Skin of body (tissue), 2 donors: ENCODE data around the gene DOCK1. TPM values are rescaled to one million over a fixed set of nuclear protein-coding genes. Genes with fewer than 3 reads are reported as not detected.

ENCODE experiments used
- DNase-seq: peaks from one replicate; lab custom pipeline; 2025; lab: John Stamatoyannopoulos, UW
- total RNA-seq: library from RNA; depleted of rRNA; stranded (reverse); fragments of >200 nt; gene quantifications from one replicate; pipeline ENCODE4 v1.2.3, GENCODE V29; 2014

The DOCK1 gene
- total RNA-seq, 1 donor from 2014 or later, result 80.8 TPM

DNA sequence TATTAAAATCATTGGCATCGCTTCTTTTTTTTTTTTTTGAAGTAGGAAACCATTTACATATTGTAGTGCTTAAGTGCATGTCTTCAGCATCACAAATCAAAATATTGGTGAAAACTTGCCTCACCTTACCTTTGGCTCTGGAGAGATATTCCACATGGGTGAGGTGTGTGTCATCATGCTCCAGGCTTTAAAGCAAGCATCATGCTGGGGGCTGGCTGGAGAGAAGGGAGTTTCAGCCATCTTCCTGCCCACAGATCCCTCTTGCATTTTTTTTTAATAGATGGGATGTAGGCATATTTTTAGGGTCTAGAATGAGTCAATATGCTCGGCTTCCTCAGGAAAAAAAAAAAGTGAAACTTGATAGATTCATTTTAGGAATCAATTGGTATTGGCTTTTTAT is 293.5 kb downstream of the DOCK1 start:
- no peak for DNase-seq

- no peak for DNase-seq
Observed at GRCh38 chr10:127200646-127201045, 295.4 kb downstream of the DOCK1 start.

GRCh38 chr10:127203067-127203466 is 297.8 kb downstream of the DOCK1 start:
- DNase-seq, result no peak

GRCh38 chr10:127207081-127207480 is 301.9 kb downstream of the DOCK1 start:
- no peak for DNase-seq

DNA sequence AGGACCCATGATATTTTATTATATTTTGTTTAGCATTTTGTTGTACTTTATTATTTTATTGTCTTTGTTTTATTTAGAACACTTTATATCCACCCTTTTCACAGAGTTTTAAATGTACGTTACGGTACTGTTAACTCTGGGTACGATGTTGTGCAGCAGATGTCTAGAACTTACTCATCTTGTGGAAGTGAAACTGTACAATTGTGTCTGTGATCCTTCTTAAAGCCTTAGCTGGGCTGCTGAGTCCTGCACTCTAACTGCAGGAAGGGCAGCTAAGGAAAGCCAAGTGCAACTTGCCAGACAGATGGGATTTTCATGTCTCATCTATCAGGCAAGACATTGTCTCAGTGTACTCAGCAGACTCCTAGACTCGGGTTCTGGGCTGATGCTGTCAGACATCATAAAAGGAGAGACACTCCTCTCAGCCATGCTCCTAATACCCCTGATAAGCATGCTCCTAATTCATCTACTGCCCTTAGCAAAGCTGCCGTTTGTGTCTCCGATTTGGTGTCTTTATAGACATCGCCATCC is 305.8 kb downstream of the DOCK1 start:
- no peak for DNase-seq

- DNase-seq, result no peak
Observed at GRCh38 chr10:127215866-127216265, 310.6 kb downstream of the DOCK1 start.

- no peak for DNase-seq
Observed at GRCh38 chr10:127216274-127216673, 311.0 kb downstream of the DOCK1 start.

GRCh38 chr10:127216786-127217185 is 311.6 kb downstream of the DOCK1 start:
- DNase-seq, result no peak

DNA sequence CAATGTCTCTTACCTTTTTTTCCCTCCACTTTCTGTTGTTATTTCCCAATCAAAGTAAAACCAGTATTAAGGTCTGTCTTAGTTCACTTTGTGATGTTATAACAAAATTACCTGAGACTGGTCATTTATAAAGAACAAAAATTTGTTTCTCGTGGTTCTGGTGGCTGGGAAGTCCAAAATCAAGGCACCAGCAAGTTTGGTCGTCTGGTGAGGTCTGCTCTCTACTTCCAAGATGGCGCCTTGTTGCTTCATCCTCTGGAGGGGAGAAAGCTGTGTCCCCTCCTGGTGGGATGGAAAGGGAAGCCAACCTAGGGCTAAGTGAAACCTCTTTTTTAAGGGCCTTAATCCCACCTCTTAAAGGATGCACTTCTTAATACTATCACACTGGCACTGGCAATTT is 313.4 kb downstream of the DOCK1 start:
- no peak for DNase-seq

GRCh38 chr10:127221281-127221680 is 316.1 kb downstream of the DOCK1 start:
- DNase-seq, result no peak

GRCh38 chr10:127227027-127227426 is 321.8 kb downstream of the DOCK1 start:
- no peak for DNase-seq

DNA sequence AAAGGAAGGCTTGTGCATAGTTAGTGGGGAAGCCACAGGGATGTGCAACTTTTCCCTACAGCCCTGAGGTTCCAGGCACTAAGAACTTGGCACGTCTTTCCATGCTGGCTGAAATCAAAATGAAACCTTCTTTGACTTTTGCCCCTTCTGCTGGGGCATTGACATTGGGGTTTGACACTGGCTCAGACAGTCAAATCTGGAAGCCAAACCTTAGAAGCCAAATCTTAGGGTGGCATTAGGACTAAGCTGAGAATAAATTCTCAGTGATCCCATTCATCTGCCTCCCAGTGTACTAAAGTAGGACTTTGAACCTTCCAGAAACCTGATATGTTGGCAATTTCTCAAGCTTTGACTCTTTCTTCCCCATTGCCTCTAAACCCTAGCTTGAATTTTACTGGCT is 322.4 kb downstream of the DOCK1 start:
- DNase-seq, result no peak

DNA sequence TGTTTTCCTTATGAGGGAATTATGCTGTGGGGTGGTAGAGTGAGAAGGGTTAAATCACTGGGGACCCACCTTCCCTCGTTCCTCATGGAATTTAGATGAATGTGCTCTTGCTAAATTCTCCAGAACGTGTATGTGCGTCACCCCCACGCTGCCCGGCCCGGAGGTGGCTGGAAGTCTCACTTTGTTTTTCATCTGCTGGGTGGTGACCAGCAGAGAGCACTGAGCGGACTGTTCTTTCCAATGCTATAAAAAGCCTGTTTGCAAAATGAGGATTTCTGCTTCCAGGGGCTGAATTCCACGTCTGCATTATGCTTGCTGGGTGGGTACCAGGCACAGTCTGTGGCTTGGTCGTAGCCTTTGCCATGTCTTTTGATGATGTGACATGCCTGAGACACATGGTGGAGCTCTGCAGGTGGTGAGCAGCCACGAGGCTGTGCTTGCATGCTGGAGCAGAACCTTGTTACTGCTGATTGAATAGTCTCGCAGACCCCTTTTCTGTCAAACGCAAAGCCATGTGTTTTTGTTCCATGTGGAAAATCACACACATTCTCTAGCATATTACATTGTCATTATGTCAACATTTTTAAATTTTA is 323.1 kb downstream of the DOCK1 start:
- no peak for DNase-seq

DNA sequence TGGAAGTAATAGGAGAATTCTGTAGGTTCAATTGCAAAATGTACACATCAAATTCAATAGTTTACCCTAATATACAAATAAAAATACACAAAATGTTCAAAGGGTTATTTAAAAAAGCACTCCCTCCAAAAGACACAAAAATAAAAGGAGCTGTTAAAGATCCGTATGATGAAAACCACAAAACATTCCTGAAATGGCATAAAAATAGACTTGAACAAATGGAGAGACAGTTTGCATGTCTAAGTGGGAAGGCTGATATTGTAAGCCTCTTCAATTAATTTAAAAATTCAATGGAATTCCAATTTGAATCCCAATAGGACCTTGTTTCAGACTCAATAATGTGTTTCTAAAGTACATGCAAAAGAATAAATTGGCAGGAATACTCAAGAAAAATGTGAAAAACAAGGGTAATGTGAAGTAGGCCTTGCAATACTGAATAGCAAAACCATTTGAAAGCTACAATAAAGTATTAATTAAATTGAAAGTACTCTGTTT is 329.1 kb downstream of the DOCK1 start:
- no peak for DNase-seq

DNA sequence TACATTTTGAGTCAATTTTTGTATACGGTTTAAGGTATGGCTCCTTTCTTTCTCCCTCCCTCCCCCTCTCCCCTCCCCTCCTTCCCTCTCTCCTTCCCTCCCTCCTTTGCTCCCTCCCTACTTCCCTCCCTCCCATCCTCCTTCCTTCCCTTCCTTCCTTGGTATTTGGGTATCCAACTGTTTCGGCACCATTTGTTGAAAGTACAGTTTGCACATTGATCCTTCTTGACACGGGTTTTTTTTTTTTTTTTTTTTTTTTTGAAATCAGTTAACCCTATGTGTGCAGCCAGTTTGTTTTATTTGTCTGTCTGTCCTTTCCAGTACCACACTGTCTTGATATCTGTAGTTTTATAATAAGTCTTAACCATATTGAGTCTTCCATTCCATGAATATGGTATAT is 331.0 kb downstream of the DOCK1 start:
- no peak for DNase-seq

DNA sequence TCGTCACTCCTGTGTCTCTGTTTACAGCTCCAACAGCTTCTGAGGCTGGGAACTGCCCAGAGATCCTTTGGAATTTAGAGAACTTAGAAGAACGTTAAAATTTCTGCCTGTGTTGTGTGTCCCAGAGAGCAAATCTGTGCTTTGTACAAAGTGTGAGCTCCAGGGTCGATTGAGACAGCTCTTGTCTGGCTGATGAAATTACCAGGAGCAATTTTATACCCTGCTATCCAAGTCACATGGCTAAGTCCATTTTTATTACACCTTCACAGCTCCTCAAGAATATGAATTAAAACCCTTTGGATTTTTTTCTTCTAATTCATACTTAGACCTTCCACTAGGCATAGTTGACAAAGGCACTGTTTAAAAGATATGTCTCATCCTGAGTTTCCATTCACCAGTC is 337.7 kb downstream of the DOCK1 start:
- DNase-seq, result no peak

DNA sequence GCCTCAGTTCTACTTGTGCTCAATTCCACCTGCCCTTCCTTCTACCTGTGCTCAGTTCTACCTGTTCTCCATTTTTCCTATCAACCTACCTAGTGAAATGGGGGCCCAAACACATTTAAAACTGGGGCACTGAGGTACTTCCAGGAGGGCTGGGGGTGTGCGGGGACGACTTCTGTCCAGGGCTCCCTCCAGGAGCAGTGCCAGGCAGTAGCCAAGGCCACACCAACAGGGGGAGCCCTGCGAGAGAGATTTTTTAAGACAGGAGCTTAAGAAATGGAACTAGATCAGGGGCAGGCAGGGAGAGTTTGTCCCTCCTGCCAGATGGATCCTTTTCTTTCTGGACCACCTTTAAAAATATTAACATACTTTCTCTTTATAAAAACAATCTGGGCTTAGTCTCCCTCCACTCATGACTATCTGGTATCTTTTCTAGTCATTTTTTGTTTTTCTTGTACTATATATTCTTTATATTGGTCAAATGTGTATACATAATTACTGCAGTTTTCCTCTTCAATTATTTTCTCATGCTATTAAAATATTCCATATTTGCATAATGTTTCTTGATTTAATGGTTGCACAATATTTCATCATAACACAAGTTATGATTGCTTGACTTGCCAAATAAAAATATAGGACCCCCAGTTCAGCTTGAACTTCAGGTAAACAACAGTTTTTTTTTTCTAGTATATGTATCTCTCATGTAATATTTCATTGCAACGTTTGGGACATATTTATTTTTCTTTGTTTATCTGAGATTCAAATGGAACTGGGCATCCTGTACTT is 338.5 kb downstream of the DOCK1 start:
- DNase-seq, result no peak

- no peak for DNase-seq
Observed at GRCh38 chr10:127245456-127245855, 340.2 kb downstream of the DOCK1 start.

DNA sequence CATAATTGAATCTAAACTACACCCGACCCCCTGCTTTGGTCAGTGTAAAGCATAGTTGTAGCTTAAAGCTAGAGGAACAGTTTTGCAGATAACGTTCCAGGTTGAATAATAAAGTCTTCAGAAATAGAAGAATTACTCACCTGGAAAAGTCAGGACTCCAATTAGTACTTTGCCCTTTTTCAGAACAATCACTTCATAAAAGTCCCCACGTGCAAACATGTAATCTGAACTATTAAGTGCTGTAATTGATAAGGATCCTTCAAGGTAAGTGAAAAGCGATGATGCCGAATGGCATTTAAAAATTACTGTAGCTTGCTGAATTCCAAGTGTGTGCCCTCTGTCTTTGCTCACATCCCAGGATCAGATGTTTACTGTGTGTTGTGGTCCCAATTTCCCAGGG is 344.8 kb downstream of the DOCK1 start:
- DNase-seq, result no peak

- no peak for DNase-seq
Observed at GRCh38 chr10:127252818-127253217, 347.6 kb downstream of the DOCK1 start.

DNA sequence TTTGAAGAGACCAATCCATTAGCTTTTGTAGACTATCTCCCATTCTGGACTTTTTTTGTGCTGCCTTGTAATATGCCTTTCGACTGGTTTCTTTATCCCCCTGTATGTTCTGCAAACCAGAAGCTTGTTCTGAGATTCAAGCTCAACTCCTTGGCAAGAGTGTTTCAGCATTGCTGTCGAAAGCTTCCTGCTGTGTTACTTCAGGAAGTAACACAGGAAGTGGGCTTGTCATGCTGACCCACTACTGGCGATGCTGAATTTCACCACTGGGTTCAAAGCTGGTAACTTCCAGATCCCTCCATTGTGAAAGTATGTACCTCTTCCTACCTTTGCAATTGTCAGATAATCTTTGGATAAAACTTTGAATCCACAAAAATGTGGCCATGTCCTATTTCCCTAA is 349.0 kb downstream of the DOCK1 start:
- DNase-seq, result no peak

- no peak for DNase-seq
Observed at GRCh38 chr10:127257395-127257794, 352.2 kb downstream of the DOCK1 start.

DNA sequence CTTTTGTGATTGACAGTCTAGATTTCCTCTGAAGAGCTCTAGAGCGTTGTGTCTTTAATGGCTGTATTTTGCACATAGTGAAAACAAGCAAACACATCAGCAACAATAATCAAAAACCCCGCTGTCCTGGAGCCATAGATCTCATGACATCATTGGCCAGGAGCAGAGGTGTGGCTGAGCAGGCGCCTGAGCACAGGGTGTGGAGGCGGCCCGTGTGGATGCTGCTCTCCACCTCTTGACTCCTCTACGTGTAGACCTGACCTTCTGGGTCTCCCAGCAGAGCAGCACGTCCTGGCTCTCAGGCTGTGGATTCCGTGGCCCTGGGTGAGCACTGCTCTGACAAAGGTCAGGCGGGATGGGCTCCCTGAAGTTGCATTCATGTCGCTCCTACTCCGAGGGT is 354.1 kb downstream of the DOCK1 start:
- no peak for DNase-seq
